ENCODE data around the gene IGSF11. TPM values are rescaled to one million over a fixed set of nuclear protein-coding genes. Genes with fewer than 3 reads are reported as not detected.

IGSF11 gene
- total and polyA plus RNA-seq, 2 donors (not counting 1 experiment from before 2014, with no cell fraction given), result not detected

DNA sequence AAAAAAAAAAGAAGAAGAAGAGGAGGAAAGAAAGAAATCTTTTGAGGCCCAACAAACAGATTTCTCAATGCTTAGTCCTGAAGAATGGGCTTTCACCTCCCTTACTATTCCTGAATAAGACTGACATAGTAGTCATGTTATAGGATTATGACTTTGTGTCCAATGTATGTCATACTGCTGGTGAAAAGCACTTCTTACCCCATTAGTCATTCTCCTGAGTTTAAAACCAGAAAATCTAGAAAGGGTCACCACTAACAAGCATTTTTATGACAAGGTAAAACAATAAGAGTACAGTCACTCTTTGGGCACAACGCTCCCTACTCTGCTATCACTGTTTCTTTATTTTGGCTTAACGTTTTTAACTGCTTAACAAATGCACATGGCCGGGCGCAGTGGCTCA lies 88.2 kb downstream of the IGSF11 start:
- H3K27me3 ChIP-seq (replicated peaks in 1 of 4; ENCODE audit: control extremely low read depth in 1 of 4, control insufficient read depth in 3 of 4, insufficient read depth in 4 of 4, low read length in 3 of 4), result peaks cover 0 to 2% (median 0%) of the 10 kb centered on the region in 4 experiments
- H4K20me1 ChIP-seq (ENCODE audit: control insufficient read depth, insufficient read depth, low read length, poor library complexity, severe bottlenecking), result no peaks in the 10 kb centered on the region
- Mint-ChIP-seq H3K27ac (no peak overlapping the region), H3K4me1 (no peaks in the 10 kb centered on the region), H3K4me3 (no peak overlapping the region), H3K9me3 (ENCODE audit: insufficient read depth) (no peaks in the 10 kb centered on the region), H3K27me3 (peaks cover 9% of the 10 kb centered on the region)
- CTCF ChIA-PET, result no interaction called here
- H3K4me3 ChIP-seq (ENCODE audit: control extremely low read depth in 1 of 5, extremely low read depth in 1 of 5, insufficient read depth in 1 of 5, low read depth in 2 of 5, low read length in 4 of 5), result no peak overlapping the region
- ATAC-seq (ENCODE audit: low read depth) (no peak), DNase-seq (no peak)
- H3K27ac ChIP-seq (ENCODE audit: low read length in 2 of 2), result no peak overlapping the region
- H3K9me3 ChIP-seq (ENCODE audit: control extremely low read depth in 1 of 3, control insufficient read depth in 2 of 3, insufficient read depth in 1 of 3, low read length in 2 of 3), result no peaks in the 10 kb centered on the region
- H3K4me1 ChIP-seq (ENCODE audit: control insufficient read depth in 2 of 2, insufficient read depth in 2 of 2, low read length in 2 of 2), result no peaks in the 10 kb centered on the region
- intact Hi-C loops (cut with micrococcal nuclease), result no loop called here
- no peak overlapping the region for H2AFZ ChIP-seq (ENCODE audit: insufficient read depth, low read depth, low read length, poor library complexity, severe bottlenecking)
- H3K79me2 ChIP-seq (ENCODE audit: control insufficient read depth, insufficient read depth, low read length), result no peaks in the 10 kb centered on the region
- WGBS (ENCODE audit: insufficient coverage), result 92% methylated on average over 4 of the region's 4 CpGs
- no peaks in the 10 kb centered on the region for H3K36me3 ChIP-seq (replicated peaks in 1 of 2; ENCODE audit: control extremely low read depth in 1 of 2, control insufficient read depth in 1 of 2, extremely low read depth in 1 of 2, insufficient read depth in 2 of 2, low read length in 1 of 2)
- TF ChIP-seq EZH2 (IDR thresholded peaks at IDR 0.05; ENCODE audit: borderline replicate concordance, insufficient read depth, low read depth, low read length, poor library complexity, severe bottlenecking), result no peak
- H3K4me2 ChIP-seq (replicated peaks; ENCODE audit: low read depth, low read length, poor library complexity, severe bottlenecking), result no peak overlapping the region
- POLR2A ChIA-PET, result no interaction called here
- H3K9ac ChIP-seq (ENCODE audit: low read length), result no peak overlapping the region

DNA sequence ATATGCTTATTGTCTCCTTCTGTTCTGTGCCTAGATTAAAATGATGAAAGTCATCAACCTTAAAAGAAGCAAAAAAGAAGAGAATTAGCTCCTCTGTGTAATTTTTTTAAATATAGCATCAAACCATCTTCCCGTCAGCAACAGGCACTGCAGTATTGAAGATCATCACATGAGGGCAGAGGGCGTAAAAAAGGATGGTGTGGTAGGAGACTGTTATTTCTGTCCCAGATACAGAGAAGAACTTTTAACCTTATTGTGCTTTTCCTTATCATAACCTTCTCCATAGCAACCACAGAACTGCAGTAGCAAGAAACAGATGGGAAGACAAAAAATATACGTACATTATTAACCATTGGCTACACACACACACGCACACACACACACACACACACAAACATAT lies 88.8 kb downstream of the IGSF11 start:
- POLR2A ChIA-PET, result no interaction called here
- Histone ChIP-seq H3K36me3 (replicated peaks in 1 of 2; ENCODE audit: control extremely low read depth in 1 of 2, control insufficient read depth in 1 of 2, extremely low read depth in 1 of 2, insufficient read depth in 2 of 2, low read length in 1 of 2) (no peaks in the 10 kb centered on the region), H3K79me2 (ENCODE audit: control insufficient read depth, insufficient read depth, low read length) (no peaks in the 10 kb centered on the region), H3K4me3 (ENCODE audit: control extremely low read depth in 1 of 5, extremely low read depth in 1 of 5, insufficient read depth in 1 of 5, low read depth in 2 of 5, low read length in 4 of 5) (no peak overlapping the region), H3K9me3 (ENCODE audit: control extremely low read depth in 1 of 3, control insufficient read depth in 2 of 3, insufficient read depth in 1 of 3, low read length in 2 of 3) (no peaks in the 10 kb centered on the region), H3K4me1 (ENCODE audit: control insufficient read depth in 2 of 2, insufficient read depth in 2 of 2, low read length in 2 of 2) (no peaks in the 10 kb centered on the region), H2AFZ (ENCODE audit: insufficient read depth, low read depth, low read length, poor library complexity, severe bottlenecking) (no peak overlapping the region), H4K20me1 (ENCODE audit: control insufficient read depth, insufficient read depth, low read length, poor library complexity, severe bottlenecking) (no peaks in the 10 kb centered on the region), H3K27me3 (replicated peaks in 1 of 4; ENCODE audit: control extremely low read depth in 1 of 4, control insufficient read depth in 3 of 4, insufficient read depth in 4 of 4, low read length in 3 of 4) (peaks cover 0 to 2% (median 0%) of the 10 kb centered on the region in 4 experiments), H3K27ac (ENCODE audit: low read length in 2 of 2) (no peak overlapping the region), H3K9ac (ENCODE audit: low read length) (no peak overlapping the region), H3K4me2 (replicated peaks; ENCODE audit: low read depth, low read length, poor library complexity, severe bottlenecking) (no peak overlapping the region)
- no peak for ATAC-seq (ENCODE audit: low read depth)
- TF ChIP-seq, protein P1, sequence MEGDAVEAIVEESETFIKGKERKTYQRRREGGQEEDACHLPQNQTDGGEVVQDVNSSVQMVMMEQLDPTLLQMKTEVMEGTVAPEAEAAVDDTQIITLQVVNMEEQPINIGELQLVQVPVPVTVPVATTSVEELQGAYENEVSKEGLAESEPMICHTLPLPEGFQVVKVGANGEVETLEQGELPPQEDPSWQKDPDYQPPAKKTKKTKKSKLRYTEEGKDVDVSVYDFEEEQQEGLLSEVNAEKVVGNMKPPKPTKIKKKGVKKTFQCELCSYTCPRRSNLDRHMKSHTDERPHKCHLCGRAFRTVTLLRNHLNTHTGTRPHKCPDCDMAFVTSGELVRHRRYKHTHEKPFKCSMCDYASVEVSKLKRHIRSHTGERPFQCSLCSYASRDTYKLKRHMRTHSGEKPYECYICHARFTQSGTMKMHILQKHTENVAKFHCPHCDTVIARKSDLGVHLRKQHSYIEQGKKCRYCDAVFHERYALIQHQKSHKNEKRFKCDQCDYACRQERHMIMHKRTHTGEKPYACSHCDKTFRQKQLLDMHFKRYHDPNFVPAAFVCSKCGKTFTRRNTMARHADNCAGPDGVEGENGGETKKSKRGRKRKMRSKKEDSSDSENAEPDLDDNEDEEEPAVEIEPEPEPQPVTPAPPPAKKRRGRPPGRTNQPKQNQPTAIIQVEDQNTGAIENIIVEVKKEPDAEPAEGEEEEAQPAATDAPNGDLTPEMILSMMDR (IDR thresholded peaks at IDR 0.05), result no peak
- no peak for TF ChIP-seq EZH2 (IDR thresholded peaks at IDR 0.05; ENCODE audit: borderline replicate concordance, insufficient read depth, low read depth, low read length, poor library complexity, severe bottlenecking)
- DNase-seq, result no peak
- intact Hi-C loops (cut with micrococcal nuclease), result no loop called here
- Mint-ChIP-seq H3K9me3 (ENCODE audit: insufficient read depth) (no peaks in the 10 kb centered on the region), H3K27ac (no peak overlapping the region), H3K4me3 (no peak overlapping the region), H3K27me3 (peaks cover 9% of the 10 kb centered on the region), H3K4me1 (no peaks in the 10 kb centered on the region)
- CTCF ChIA-PET, result no interaction called here
- WGBS (ENCODE audit: insufficient coverage), result no CpG with 5 or more reads among the region's 4 CpGs
